GM12801 (cell line): ENCODE results near the gene TXNL4A.

Experiments
- TF ChIP-seq, protein P1 (sequence below): IDR thresholded peaks from one replicate; pipeline ENCODE4 v1.5.1; 2011; ENCODE audit warnings: control low read depth; ENCODE audit not compliant: insufficient read length; ENCODE audit errors: extremely low read depth

The TXNL4A gene

DNA sequence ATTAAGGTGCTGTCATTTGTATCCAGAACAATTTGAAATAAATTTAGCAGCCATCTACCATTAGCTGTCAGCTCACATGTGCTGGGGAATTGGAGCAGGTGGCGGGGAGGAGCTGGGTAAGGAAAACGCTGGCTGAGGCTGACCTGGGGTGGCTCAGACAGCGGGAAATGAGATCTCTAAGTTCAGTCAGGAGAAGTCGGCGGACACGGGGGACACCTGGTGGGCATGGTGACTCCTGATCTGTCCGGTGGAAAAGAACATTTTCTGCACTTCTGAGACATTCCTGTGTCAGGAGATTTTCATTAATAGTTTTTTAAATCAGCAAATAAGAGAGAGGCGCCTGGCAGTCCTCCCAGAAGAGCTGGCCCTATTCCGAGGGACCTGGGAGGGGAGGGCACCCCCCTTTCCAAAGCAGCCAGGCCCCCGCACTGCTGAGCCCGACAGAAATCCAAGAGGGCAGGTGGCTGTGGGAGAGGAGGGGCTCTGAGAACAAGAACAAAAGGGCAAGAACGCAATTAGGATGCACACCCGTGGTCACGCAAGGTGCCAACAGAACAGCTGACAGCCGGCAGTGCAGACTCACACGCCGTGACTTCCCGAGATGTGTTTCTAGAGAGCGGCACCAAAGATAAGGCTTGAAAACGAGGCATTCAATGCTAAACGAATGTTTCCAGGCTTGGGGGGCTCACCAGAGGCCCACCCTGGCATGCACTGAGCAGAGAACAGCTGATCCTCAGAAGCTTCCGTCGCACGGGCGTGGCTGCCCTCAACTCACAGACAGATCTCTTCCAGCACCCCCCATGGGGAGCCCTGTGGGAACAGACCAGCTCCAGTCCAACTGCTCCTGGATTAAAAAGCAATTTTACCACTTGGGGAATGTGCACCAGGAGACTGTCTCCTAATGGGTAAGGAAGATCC lies 63.3 kb downstream of the TXNL4A start:
- TF ChIP-seq, protein P1, sequence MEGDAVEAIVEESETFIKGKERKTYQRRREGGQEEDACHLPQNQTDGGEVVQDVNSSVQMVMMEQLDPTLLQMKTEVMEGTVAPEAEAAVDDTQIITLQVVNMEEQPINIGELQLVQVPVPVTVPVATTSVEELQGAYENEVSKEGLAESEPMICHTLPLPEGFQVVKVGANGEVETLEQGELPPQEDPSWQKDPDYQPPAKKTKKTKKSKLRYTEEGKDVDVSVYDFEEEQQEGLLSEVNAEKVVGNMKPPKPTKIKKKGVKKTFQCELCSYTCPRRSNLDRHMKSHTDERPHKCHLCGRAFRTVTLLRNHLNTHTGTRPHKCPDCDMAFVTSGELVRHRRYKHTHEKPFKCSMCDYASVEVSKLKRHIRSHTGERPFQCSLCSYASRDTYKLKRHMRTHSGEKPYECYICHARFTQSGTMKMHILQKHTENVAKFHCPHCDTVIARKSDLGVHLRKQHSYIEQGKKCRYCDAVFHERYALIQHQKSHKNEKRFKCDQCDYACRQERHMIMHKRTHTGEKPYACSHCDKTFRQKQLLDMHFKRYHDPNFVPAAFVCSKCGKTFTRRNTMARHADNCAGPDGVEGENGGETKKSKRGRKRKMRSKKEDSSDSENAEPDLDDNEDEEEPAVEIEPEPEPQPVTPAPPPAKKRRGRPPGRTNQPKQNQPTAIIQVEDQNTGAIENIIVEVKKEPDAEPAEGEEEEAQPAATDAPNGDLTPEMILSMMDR = no peak

DNA sequence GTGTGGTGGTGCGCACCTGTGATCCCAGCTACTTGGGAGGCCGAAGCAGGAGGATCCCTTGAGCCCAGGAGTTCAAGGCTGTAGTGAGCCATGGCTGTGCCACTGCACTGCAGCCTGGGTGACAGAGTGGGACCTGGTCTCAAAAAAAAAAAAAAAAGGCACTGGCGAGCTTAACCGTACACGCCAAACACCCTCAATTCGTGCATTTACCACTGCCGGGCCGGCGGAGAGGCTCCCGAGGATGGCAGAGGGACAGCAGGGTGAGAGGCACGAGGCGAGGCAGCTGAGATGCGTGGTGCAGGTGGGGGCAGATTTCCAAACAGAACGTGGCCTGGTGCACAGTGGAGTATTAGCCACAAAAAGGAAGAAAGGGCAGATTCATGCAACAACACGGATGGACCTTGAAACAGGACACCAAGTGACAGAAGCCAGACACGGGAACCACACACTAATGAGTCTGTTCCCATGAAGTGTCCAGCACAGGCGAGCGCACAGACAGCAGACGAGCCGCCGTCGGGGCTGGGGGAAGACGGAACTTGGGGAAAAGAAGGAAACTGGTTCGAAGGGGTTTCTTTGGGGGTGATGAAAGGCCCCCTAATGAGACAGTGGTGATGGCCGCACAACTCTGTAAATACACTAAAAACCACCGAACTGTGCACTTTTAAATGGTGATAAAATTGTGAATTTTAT lies 64.3 kb downstream of the TXNL4A start:
- TF ChIP-seq, protein P1 = no peak

DNA sequence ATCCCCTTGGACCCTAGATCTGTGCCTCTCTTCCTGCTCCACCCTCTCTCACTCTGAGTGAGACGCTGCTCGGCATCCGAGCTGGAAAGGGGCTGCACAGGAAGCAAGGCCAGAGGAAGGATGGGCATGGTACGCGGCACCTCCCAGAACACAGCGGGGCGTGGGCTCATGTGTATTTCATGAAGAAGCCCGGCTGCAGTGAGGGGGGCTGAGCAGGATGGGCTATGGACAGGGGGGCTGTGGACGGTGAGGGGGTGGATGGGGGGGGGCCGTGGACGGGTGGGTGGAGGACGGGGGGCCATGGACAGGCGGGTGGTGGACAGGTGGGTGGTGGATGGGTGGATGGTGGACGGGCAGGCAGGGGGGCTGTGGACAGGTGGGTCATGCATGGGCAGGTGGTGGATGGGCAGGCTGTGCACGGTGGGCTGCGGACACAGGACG lies 65.4 kb downstream of the TXNL4A start:
- TF ChIP-seq, protein P1 = no peak

DNA sequence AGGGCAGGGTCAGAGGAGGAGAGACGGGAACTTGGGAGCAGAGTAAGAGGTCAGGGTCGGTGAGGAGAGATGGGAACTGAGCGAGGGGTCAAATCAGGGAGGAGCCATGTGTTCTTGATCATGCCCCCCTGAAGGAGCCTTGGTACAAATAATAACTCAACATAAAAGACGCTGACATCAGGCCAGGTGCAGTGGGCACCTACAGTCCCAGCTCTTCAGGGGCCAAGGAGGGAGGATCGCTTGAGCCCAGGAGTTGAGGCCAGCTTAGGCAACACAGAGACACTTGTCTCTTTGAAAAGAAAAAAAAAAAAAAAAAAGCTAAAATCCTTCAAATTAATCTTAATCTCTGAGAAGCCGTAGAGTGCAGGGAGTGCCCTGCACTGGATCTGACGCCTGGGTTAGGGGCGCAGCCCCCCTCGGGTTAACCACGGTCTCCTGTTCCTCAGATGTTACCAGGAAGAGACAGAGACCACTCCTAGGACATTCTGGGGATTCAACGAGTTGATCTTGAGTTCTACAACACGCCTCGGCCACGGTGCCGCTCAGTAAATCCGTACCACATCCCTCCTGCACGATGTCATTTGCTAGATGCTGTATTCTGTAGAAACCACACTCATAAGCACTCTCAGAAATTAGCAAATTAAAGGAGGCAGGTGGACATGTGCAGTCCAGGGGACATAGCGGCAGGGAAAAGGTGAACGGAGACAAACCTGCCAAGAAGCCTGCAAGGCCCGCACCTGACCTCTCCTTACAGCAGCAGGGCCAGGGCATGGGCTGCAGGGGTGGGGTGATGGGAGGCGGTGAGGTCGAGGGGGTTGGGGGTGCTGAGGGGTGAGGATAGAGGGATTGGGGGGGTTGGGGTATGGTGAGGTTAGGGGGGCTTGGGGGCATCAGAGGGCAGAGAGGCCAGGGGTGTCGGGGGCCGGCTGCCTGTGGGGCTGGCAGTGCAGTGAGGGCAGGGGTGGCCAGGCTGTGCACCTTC lies 66.1 kb downstream of the TXNL4A start:
- TF ChIP-seq, protein P1 = no peak
